HEK293 (cell line): ENCODE results near the gene CACNA1H.

Source experiments
- CTCF ChIA-PET: fragments of 350-600 bp; formaldehyde crosslinking; extraction: SDS; loops from one replicate; lab custom pipeline; 2021; ENCODE audit warnings: antibody characterized with exemption; lab: Yijun Ruan, JAX
- POLR2A ChIA-PET: fragments of 300-600 bp; formaldehyde crosslinking; extraction: SDS; loops from one replicate; lab custom pipeline; 2020; ENCODE audit warnings: antibody characterized with exemption, inconsistent platforms; lab: Yijun Ruan, JAX
- H3K27ac ChIP-seq: fragments of 200-500 bp; sonication (Bioruptor generic); 2 replicates; pipeline ENCODE4 v1.5.1; 2014; ENCODE audit warnings: low read depth, low read length, control low read depth, inconsistent platforms; ENCODE audit errors: extremely low read depth
- H3K36me3 ChIP-seq, 2 experiments: fragments of 200-500 bp in 1 of 2; sonication (Bioruptor generic) in 1 of 2; 1 replicate in 1 of 2; 2 replicates in 1 of 2; pipeline ENCODE4 v1.5.1; 2014 to 2017; ENCODE audit warnings: inconsistent platforms in 2 of 2, low read length in 2 of 2; ENCODE audit not compliant: control insufficient read depth in 2 of 2, insufficient read depth in 1 of 2
- H3K4me1 ChIP-seq: fragments of 200-500 bp; sonication (Bioruptor generic); 2 replicates; pipeline ENCODE4 v1.5.1; 2014; ENCODE audit warnings: mild to moderate bottlenecking, low read length, inconsistent platforms; ENCODE audit not compliant: control insufficient read depth, insufficient read depth
- H3K4me3 ChIP-seq: 2 replicates; pipeline ENCODE4 v1.5.1; 2011; ENCODE audit warnings: low read depth, mild to moderate bottlenecking, control low read depth, low read length, moderate library complexity
- H3K9me3 ChIP-seq: fragments of 200-500 bp; sonication (Bioruptor generic); 2 replicates; pipeline ENCODE4 v1.5.1; 2014; ENCODE audit warnings: low read depth, low read length, inconsistent platforms; ENCODE audit not compliant: control insufficient read depth, insufficient read depth
- HIC1 ChIP-seq: fragments of 450-650 bp; formaldehyde crosslinking; IDR thresholded peaks from 2 replicates; pipeline ENCODE4 v1.5.1; 2016; ENCODE audit warnings: missing biosample characterization, missing genetic modification characterization
- HOXC10 ChIP-seq: sonication (generic); formaldehyde crosslinking; IDR thresholded peaks from 2 replicates; pipeline ENCODE4 v1.8.1; 2023; ENCODE audit warnings: mild to moderate bottlenecking, missing genetic modification reagents
- KLF1 ChIP-seq: fragments of 450-650 bp; formaldehyde crosslinking; IDR thresholded peaks from 2 replicates; pipeline ENCODE4 v1.5.1; 2016; ENCODE audit warnings: missing biosample characterization, missing genetic modification characterization
- KLF17 ChIP-seq: fragments of 450-650 bp; formaldehyde crosslinking; IDR thresholded peaks from 2 replicates; pipeline ENCODE4 v1.5.1; 2016; ENCODE audit warnings: missing biosample characterization, missing genetic modification characterization
- MEIS1 ChIP-seq: sonication (generic); formaldehyde crosslinking; IDR thresholded peaks from 2 replicates; pipeline ENCODE4 v1.8.1; 2022; ENCODE audit warnings: missing genetic modification reagents, mild to moderate bottlenecking, borderline replicate concordance
- SETDB1 ChIP-seq: IDR thresholded peaks from one replicate; pipeline ENCODE4 v1.6.1; 2017; ENCODE audit warnings: mild to moderate bottlenecking, low read length, moderate library complexity, mixed read lengths; ENCODE audit not compliant: insufficient read length
- SP3 ChIP-seq: fragments of 450-650 bp; formaldehyde crosslinking; IDR thresholded peaks from 2 replicates; pipeline ENCODE4 v1.5.1; 2016; ENCODE audit warnings: missing biosample characterization, missing genetic modification characterization
- ZBTB10 ChIP-seq: fragments of 450-650 bp; formaldehyde crosslinking; IDR thresholded peaks from 2 replicates; pipeline ENCODE4 v1.5.1; 2016; ENCODE audit warnings: missing biosample characterization, missing genetic modification characterization
- ZBTB48 ChIP-seq: fragments of 450-650 bp; formaldehyde crosslinking; IDR thresholded peaks from 2 replicates; pipeline ENCODE4 v1.5.1; 2016; ENCODE audit warnings: missing biosample characterization, missing genetic modification characterization
- ZEB2 ChIP-seq: fragments of 450-650 bp; formaldehyde crosslinking; IDR thresholded peaks from 2 replicates; pipeline ENCODE4 v1.5.1; 2016; ENCODE audit warnings: missing biosample characterization, missing genetic modification characterization
- ZFHX2 ChIP-seq: fragments of 450-650 bp; formaldehyde crosslinking; conservative IDR thresholded peaks from 2 replicates; pipeline ENCODE4 v1.5.1; 2016; ENCODE audit warnings: missing biosample characterization, missing genetic modification characterization
- ZNF140 ChIP-seq: fragments of 450-650 bp; formaldehyde crosslinking; IDR thresholded peaks from 2 replicates; pipeline ENCODE4 v1.5.1; 2016; ENCODE audit warnings: missing biosample characterization, missing genetic modification characterization
- ZNF174 ChIP-seq: fragments of 450-650 bp; formaldehyde crosslinking; IDR thresholded peaks from 2 replicates; pipeline ENCODE4 v1.5.0; 2017; ENCODE audit warnings: missing biosample characterization, mild to moderate bottlenecking, missing genetic modification characterization
- ZNF2 ChIP-seq: fragments of 450-650 bp; formaldehyde crosslinking; IDR thresholded peaks from 2 replicates; pipeline ENCODE4 v1.5.1; 2016; ENCODE audit warnings: missing biosample characterization, missing genetic modification characterization
- ZNF214 ChIP-seq: fragments of 450-650 bp; formaldehyde crosslinking; IDR thresholded peaks from 2 replicates; pipeline ENCODE4 v1.5.1; 2017; ENCODE audit warnings: missing biosample characterization, mild to moderate bottlenecking, missing genetic modification characterization, borderline replicate concordance
- ZNF24 ChIP-seq: fragments of 450-650 bp; formaldehyde crosslinking; IDR thresholded peaks from 2 replicates; pipeline ENCODE4 v1.5.1; 2016; ENCODE audit warnings: missing biosample characterization, missing genetic modification characterization
- ZNF26 ChIP-seq: fragments of 450-650 bp; formaldehyde crosslinking; IDR thresholded peaks from 2 replicates; pipeline ENCODE4 v1.5.1; 2016; ENCODE audit warnings: missing biosample characterization, missing genetic modification characterization
- ZNF37A ChIP-seq: fragments of 450-650 bp; IDR thresholded peaks from 2 replicates; pipeline ENCODE4 v1.5.1; 2018; ENCODE audit warnings: missing biosample characterization, missing genetic modification characterization
- ZNF510 ChIP-seq: fragments of 450-650 bp; formaldehyde crosslinking; IDR thresholded peaks from 2 replicates; pipeline ENCODE4 v1.5.1; 2018; ENCODE audit warnings: mild to moderate bottlenecking, missing genetic modification characterization, missing biosample characterization; ENCODE audit not compliant: insufficient replicate concordance
- ZNF544 ChIP-seq: fragments of 450-650 bp; formaldehyde crosslinking; IDR thresholded peaks from 2 replicates; pipeline ENCODE4 v1.5.0; 2017; ENCODE audit warnings: missing biosample characterization, missing genetic modification characterization
- ZNF548 ChIP-seq: fragments of 450-650 bp; formaldehyde crosslinking; IDR thresholded peaks from 2 replicates; pipeline ENCODE4 v1.5.1; 2016; ENCODE audit warnings: missing biosample characterization, missing genetic modification characterization
- ZNF560 ChIP-seq: fragments of 450-650 bp; formaldehyde crosslinking; IDR thresholded peaks from 2 replicates; pipeline ENCODE4 v1.5.1; 2017; ENCODE audit warnings: missing biosample characterization, missing genetic modification characterization, borderline replicate concordance
- ZNF596 ChIP-seq: fragments of 450-650 bp; IDR thresholded peaks from 2 replicates; pipeline ENCODE4 v1.5.0; 2018; ENCODE audit warnings: missing biosample characterization, mild to moderate bottlenecking, missing genetic modification characterization, moderate library complexity
- ZNF660 ChIP-seq: fragments of 450-650 bp; IDR thresholded peaks from 2 replicates; pipeline ENCODE4 v1.5.1; 2018; ENCODE audit warnings: missing biosample characterization, mild to moderate bottlenecking, missing genetic modification characterization
- ZNF670 ChIP-seq: fragments of 450-650 bp; formaldehyde crosslinking; IDR thresholded peaks from 2 replicates; pipeline ENCODE4 v1.5.1; 2016; ENCODE audit warnings: missing biosample characterization, missing genetic modification characterization, low read depth
- ZNF704 ChIP-seq: fragments of 450-650 bp; formaldehyde crosslinking; IDR thresholded peaks from 2 replicates; pipeline ENCODE4 v1.5.1; 2016; ENCODE audit warnings: missing biosample characterization, missing genetic modification characterization
- ZNF76 ChIP-seq: fragments of 450-650 bp; formaldehyde crosslinking; IDR thresholded peaks from 2 replicates; pipeline ENCODE4; 2016; ENCODE audit warnings: low read depth, missing biosample characterization, missing genetic modification characterization, borderline replicate concordance
- ZSCAN23 ChIP-seq: fragments of 450-650 bp; formaldehyde crosslinking; IDR thresholded peaks from 2 replicates; pipeline ENCODE4 v1.5.1; 2016; ENCODE audit warnings: missing biosample characterization, missing genetic modification characterization

Gene CACNA1H

GRCh38 chr16:1199347-1200013 lies 46.6 kb downstream of the CACNA1H start (continued):
- TF ChIP-seq ZNF544 (tag by site-specific recombination) (no peak), ZEB2 (tag by site-specific recombination) (no peak), ZNF37A (tag by site-specific recombination) (no peak), ZNF596 (tag by site-specific recombination) (no peak), KLF17 (tag by site-specific recombination) (0 out of 2 replicates have a peak, but pooled peaks have one; percentile 18), ZNF174 (tag by site-specific recombination) (no peak), SP3 (tag by site-specific recombination) (no peak), ZNF26 (tag by site-specific recombination) (no peak), ZNF704 (no peak), HOXC10 (CRISPR knock-in tag) (no peak), ZNF24 (tag by site-specific recombination) (no peak), ZSCAN23 (tag by site-specific recombination) (no peak), MEIS1 (no peak), ZBTB48 (no peak), ZBTB10 (no peak), ZNF214 (tag by site-specific recombination) (no peak)

- Histone ChIP-seq H3K9me3 (no peaks in the 10 kb centered on the region), H3K4me1 (peaks cover 3% of the 10 kb centered on the region; the same call in 1 of the 2 replicates), H3K4me3 (no peak overlapping the region), H3K27ac (no peak overlapping the region), H3K36me3 (peaks cover 0 to 1% of the 10 kb centered on the region in 2 experiments; a peak in 1 of 3 replicates)
- CTCF ChIA-PET: interaction anchor here (1.1 kb wide), 1 partner anchor 145 kb away, joined by 3 read pairs; no protein-coding TSS in a partner anchor
- POLR2A ChIA-PET: no interaction called here
- TF ChIP-seq ZFHX2 (tag by site-specific recombination): no peak
- TF ChIP-seq ZNF660 (tag by site-specific recombination): no peak
- TF ChIP-seq ZNF510 (tag by site-specific recombination): no peak
- TF ChIP-seq HIC1 (tag by site-specific recombination): no peak
- no peak for TF ChIP-seq ZNF704
- no peak for TF ChIP-seq SETDB1
- TF ChIP-seq ZNF76 (tag by site-specific recombination): no peak
- no peak for TF ChIP-seq KLF1 (tag by site-specific recombination)
- no peak for TF ChIP-seq ZNF2 (tag by site-specific recombination)
- TF ChIP-seq ZNF140 (tag by site-specific recombination): no peak
- TF ChIP-seq MEIS1: no peak
- no peak for TF ChIP-seq ZNF560
- no peak for TF ChIP-seq ZNF670 (tag by site-specific recombination)
- TF ChIP-seq ZNF548 (tag by site-specific recombination): no peak
Measured at GRCh38 chr16:1200014-1200627, 47.2 kb downstream of the CACNA1H start.
